IMR-90 (cell line): Measurements from ENCODE around the gene ZMIZ1. TPM values are rescaled to one million over a fixed set of nuclear protein-coding genes. Genes with fewer than 3 reads are reported as not detected.
A peak's percentile ranks its signal among the peaks of the same experiment; 100 is the strongest.

Source experiments
- ATAC-seq: fragments of 200-7000 bp; cut with Tn5 transposase; 2 replicates; pipeline ENCODE4 v1.9.1; 2020; ENCODE audit warnings: low read depth, mild to moderate bottlenecking, moderate library complexity
- BruUV-seq: library from RNA; stranded (reverse); fragments of 400-500 nt; replicated peaks from 2 replicates; lab custom pipeline; 2021; lab: Mats Ljungman, UMichigan
- CTCF ChIA-PET: fragments of 300-600 bp; formaldehyde crosslinking; extraction: SDS; loops from one replicate; lab custom pipeline; 2021; ENCODE audit warnings: antibody characterized with exemption; lab: Yijun Ruan, JAX
- POLR2A ChIA-PET: fragments of 300-600 bp; sonication (Branson Sonifier 250); formaldehyde crosslinking; loops from one replicate; lab custom pipeline; 2022; ENCODE audit warnings: antibody characterized with exemption; ENCODE audit not compliant: unreplicated experiment; lab: Charles Lee
- DNase-seq: peaks from one replicate; pipeline ENCODE4 v3.0.0; 2013
- H2AFZ ChIP-seq: replicated peaks from 2 replicates; pipeline ENCODE3; 2013; ENCODE audit warnings: low read length, mild to moderate bottlenecking; ENCODE audit not compliant: poor library complexity
- H2AK5ac ChIP-seq: 2 replicates; pipeline ENCODE4 v1.6.1; 2013; ENCODE audit warnings: low read depth, low read length, inconsistent platforms
- H2AK9ac ChIP-seq: replicated peaks from 2 replicates; pipeline ENCODE3; 2013; ENCODE audit warnings: mild to moderate bottlenecking, low read depth, low read length, moderate library complexity; ENCODE audit not compliant: poor library complexity
- H2BK120ac ChIP-seq: 2 replicates; pipeline ENCODE4 v1.6.1; 2013; ENCODE audit warnings: low read depth, low read length, inconsistent platforms
- H2BK15ac ChIP-seq: 3 replicates; pipeline ENCODE4 v1.6.1; 2013; ENCODE audit warnings: low read depth, low read length, inconsistent platforms
- H2BK20ac ChIP-seq: 2 replicates; pipeline ENCODE4 v1.6.1; 2013; ENCODE audit warnings: low read depth, mild to moderate bottlenecking, inconsistent platforms, low read length, moderate library complexity
- H2BK5ac ChIP-seq: 2 replicates; pipeline ENCODE4 v1.6.1; 2013; ENCODE audit warnings: mild to moderate bottlenecking, low read depth, low read length, inconsistent platforms; ENCODE audit not compliant: poor library complexity, severe bottlenecking
- H3K14ac ChIP-seq: replicated peaks from 2 replicates; pipeline ENCODE4 v1.6.1; 2013; ENCODE audit warnings: low read depth, low read length, inconsistent platforms
- H3K18ac ChIP-seq: 2 replicates; pipeline ENCODE4 v1.6.1; 2013; ENCODE audit warnings: low read depth, low read length, control low read depth
- H3K23ac ChIP-seq: 2 replicates; pipeline ENCODE4 v1.6.1; 2013; ENCODE audit warnings: low read depth, low read length, inconsistent platforms
- H3K27ac ChIP-seq: 2 replicates; pipeline ENCODE4 v1.5.1; 2013; ENCODE audit warnings: mild to moderate bottlenecking, control low read depth, low read length; ENCODE audit not compliant: insufficient read depth
- H3K27me3 ChIP-seq: 2 replicates; pipeline ENCODE4 v1.6.1; 2013; ENCODE audit warnings: low read length; ENCODE audit not compliant: control insufficient read depth, insufficient read depth
- H3K36me3 ChIP-seq: 2 replicates; pipeline ENCODE4 v1.6.1; 2013; ENCODE audit warnings: low read length, mixed read lengths; ENCODE audit not compliant: control insufficient read depth, insufficient read depth
- H3K4ac ChIP-seq: 2 replicates; pipeline ENCODE4 v1.6.1; 2013; ENCODE audit warnings: low read depth, low read length, inconsistent platforms
- H3K4me1 ChIP-seq: 2 replicates; pipeline ENCODE4 v1.6.1; 2013; ENCODE audit warnings: low read length, mixed read lengths; ENCODE audit not compliant: control insufficient read depth, insufficient read depth
- H3K4me2 ChIP-seq: 2 replicates; pipeline ENCODE4 v1.6.1; 2013; ENCODE audit warnings: low read depth, mild to moderate bottlenecking, control low read depth, low read length, moderate library complexity
- H3K4me3 ChIP-seq: 2 replicates; pipeline ENCODE4 v1.5.1; 2013; ENCODE audit warnings: low read depth, mild to moderate bottlenecking, control low read depth, low read length, moderate library complexity; ENCODE audit not compliant: insufficient read depth
- H3K56ac ChIP-seq: 2 replicates; pipeline ENCODE4 v1.6.1; 2013; ENCODE audit warnings: low read length, inconsistent platforms; ENCODE audit not compliant: insufficient read depth; ENCODE audit errors: extremely low read depth
- H3K79me1 ChIP-seq, 2 experiments: 2 replicates each; pipeline ENCODE4 v1.6.1; 2013; ENCODE audit warnings: low read length in 2 of 2, inconsistent platforms in 1 of 2, low read depth in 1 of 2
- H3K9ac ChIP-seq: 2 replicates; pipeline ENCODE4 v1.6.1; 2013; ENCODE audit warnings: low read depth, low read length, control low read depth
- H3K9me1 ChIP-seq: 2 replicates; pipeline ENCODE4 v1.6.1; 2013; ENCODE audit warnings: low read length, inconsistent platforms; ENCODE audit not compliant: insufficient read depth
- H3K9me3 ChIP-seq: 2 replicates; pipeline ENCODE4 v1.6.1; 2013; ENCODE audit warnings: low read length; ENCODE audit not compliant: control insufficient read depth, insufficient read depth
- H4K20me1 ChIP-seq: 2 replicates; pipeline ENCODE4 v1.6.1; 2013; ENCODE audit warnings: low read length, inconsistent platforms; ENCODE audit not compliant: insufficient read depth
- H4K5ac ChIP-seq: 2 replicates; pipeline ENCODE4 v1.6.1; 2013; ENCODE audit warnings: mild to moderate bottlenecking, low read depth, low read length, control low read depth
- H4K8ac ChIP-seq, 2 experiments: 2 replicates each; pipeline ENCODE4 v1.6.1; 2013; ENCODE audit warnings: low read depth in 2 of 2, low read length in 2 of 2, control low read depth in 1 of 2, inconsistent platforms in 1 of 2
- H4K91ac ChIP-seq: 2 replicates; pipeline ENCODE4 v1.6.1; 2013; ENCODE audit warnings: low read depth, low read length, inconsistent platforms; ENCODE audit not compliant: insufficient read depth
- POLR2A ChIP-seq: IDR thresholded peaks from 2 replicates; pipeline ENCODE4 v1.6.1; 2012; ENCODE audit warnings: mild to moderate bottlenecking, low read depth, low read length
- RAD21 ChIP-seq: IDR thresholded peaks from 2 replicates; pipeline ENCODE4 v1.6.1; 2012; ENCODE audit warnings: low read length, improper control_type of control experiment
- WGBS, 2 experiments: methylation state at CpG; one replicate each; pipeline versions ENCODE4 v1.1.5 to v1.1.7; 2013; ENCODE audit warnings: missing lambda C conversion rate in 2 of 2; ENCODE audit not compliant: insufficient read length in 1 of 2; ENCODE audit errors: extremely low coverage in 2 of 2; 5-methylcytosine and 5-hydroxymethylcytosine counted together
- dilution Hi-C: fragments of 300-500 bp; cut with HindIII; formaldehyde crosslinking; loops from one replicate; pipeline ENCODE4 v1.14.3; 2018; ENCODE audit warnings: low sequenced_read_pairs; ENCODE audit not compliant: unreplicated experiment
- in situ Hi-C: fragments of 300-500 bp; cut with MboI; formaldehyde crosslinking; loops from 3 replicates; pipeline ENCODE4 v1.14.3; 2019; ENCODE audit warnings: low sequenced_read_pairs, inconsistent platforms, mixed read lengths
- intact Hi-C: fragments of 100-400 bp; cut with micrococcal nuclease; formaldehyde crosslinking; loops from 2 replicates; pipeline ENCODE4 v1.10.0; 2022
- polyA plus RNA-seq, 3 experiments: library from polyadenylated mRNA; depleted of rRNA; stranded (reverse); fragments of >200 nt; gene quantifications; 2 replicates each; pipeline ENCODE4 v1.2.3, GENCODE V29; 2012; ENCODE audit warnings: low replicate concordance in 1 of 3
- total RNA-seq: library from RNA; depleted of rRNA; stranded (reverse); fragments of >200 nt; gene quantifications from 2 replicates; pipeline ENCODE4 v1.2.3, GENCODE V29; 2012
- TF ChIP-seq, protein P1 (sequence below): conservative IDR thresholded peaks from 2 replicates; pipeline ENCODE4 v1.5.1; 2012; ENCODE audit warnings: mild to moderate bottlenecking, low read depth, low read length, improper control_type of control experiment

ZMIZ1 gene
- total and polyA plus RNA-seq, 2 of the 4 experiments (the other 2 are of a cell fraction): 6.6 to 48.7 TPM

DNA sequence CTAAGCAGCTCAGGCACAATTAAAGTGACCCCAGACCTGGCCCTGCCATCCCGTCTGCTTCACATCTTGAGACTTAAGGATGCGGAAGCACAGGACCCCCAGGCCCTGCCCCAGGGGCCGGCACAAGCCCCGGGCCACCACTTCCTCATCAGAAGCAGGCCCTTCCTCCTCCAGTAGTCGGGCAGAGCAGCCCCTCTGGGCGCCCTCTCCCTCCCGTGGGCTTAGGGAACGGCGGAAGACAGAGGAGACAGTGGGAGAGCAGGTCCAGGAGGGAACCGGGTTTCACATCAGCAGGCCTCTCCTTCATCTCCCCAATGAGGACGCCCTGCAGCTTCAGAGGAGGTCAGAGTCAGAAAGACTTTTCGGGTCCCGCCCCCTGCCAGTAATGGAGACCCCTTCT, 142.8 kb downstream of the ZMIZ1 start:
- Histone ChIP-seq H3K36me3 (peaks cover 86% of the 10 kb centered on the region), H3K9me3 (no peaks in the 10 kb centered on the region), H4K20me1 (peaks cover 47% of the 10 kb centered on the region), H2BK15ac (no peak overlapping the region), H3K56ac (no peak overlapping the region), H3K14ac (no peak overlapping the region), H3K18ac (no peak overlapping the region), H3K27ac (no peak overlapping the region), H2AK5ac (no peak overlapping the region), H2AFZ (no peak overlapping the region), H3K79me1 (peaks cover 30 to 79% of the 10 kb centered on the region in 2 experiments), H3K4me1 (no peaks in the 10 kb centered on the region), H2AK9ac (peak overlapping the region; percentile 47), H4K91ac (no peak overlapping the region), H3K27me3 (no peaks in the 10 kb centered on the region), H4K5ac (no peak overlapping the region), H4K8ac (no peak overlapping the region), H3K4me3 (no peak overlapping the region), H3K9me1 (no peaks in the 10 kb centered on the region), H2BK120ac (no peak overlapping the region), H2BK5ac (no peak overlapping the region), H3K9ac (no peak overlapping the region), H2BK20ac (no peak overlapping the region), H3K23ac (no peak overlapping the region), H3K4me2 (no peak overlapping the region), H3K4ac (no peak overlapping the region)
- DNase-seq: no peak
- ChIA-PET POLR2A (no interaction called here), CTCF (no interaction called here)
- no peak for ATAC-seq
- dilution Hi-C loops: no loop called here
- no TSS peak for BruUV-seq
- TF ChIP-seq POLR2A (no peak), RAD21 (no peak)
- TF ChIP-seq, protein P1, sequence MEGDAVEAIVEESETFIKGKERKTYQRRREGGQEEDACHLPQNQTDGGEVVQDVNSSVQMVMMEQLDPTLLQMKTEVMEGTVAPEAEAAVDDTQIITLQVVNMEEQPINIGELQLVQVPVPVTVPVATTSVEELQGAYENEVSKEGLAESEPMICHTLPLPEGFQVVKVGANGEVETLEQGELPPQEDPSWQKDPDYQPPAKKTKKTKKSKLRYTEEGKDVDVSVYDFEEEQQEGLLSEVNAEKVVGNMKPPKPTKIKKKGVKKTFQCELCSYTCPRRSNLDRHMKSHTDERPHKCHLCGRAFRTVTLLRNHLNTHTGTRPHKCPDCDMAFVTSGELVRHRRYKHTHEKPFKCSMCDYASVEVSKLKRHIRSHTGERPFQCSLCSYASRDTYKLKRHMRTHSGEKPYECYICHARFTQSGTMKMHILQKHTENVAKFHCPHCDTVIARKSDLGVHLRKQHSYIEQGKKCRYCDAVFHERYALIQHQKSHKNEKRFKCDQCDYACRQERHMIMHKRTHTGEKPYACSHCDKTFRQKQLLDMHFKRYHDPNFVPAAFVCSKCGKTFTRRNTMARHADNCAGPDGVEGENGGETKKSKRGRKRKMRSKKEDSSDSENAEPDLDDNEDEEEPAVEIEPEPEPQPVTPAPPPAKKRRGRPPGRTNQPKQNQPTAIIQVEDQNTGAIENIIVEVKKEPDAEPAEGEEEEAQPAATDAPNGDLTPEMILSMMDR: no peak
- intact Hi-C loops: no loop called here
- 75% methylated on average over 4 of the region's 13 CpGs; no CpG with 5 or more reads in 1 of the 2 experiments for WGBS, 2 experiments
- in situ Hi-C loops: no loop called here
